Ovary (tissue), 3 donors: Measurements from ENCODE around the gene ST3GAL3.

Experiments
- EP300 ChIP-seq: sonication (generic); formaldehyde crosslinking; IDR thresholded peaks from one replicate; pipeline ENCODE4 v1.6.1; 2017; ENCODE audit warnings: antibody characterized with exemption
- POLR2A ChIP-seq: fragments of 450-650 bp; IDR thresholded peaks from one replicate; pipeline ENCODE4 v1.6.1; 2017; ENCODE audit warnings: antibody characterized with exemption, mild to moderate bottlenecking, moderate library complexity
- TF ChIP-seq, protein P1 (sequence below), 3 donors: fragments of 450-650 bp in 2 of 3; fragments of 200-600 bp in 1 of 3; IDR thresholded peaks; one replicate each; pipeline versions ENCODE4 v1.5.1 to v1.8.0; 2016 to 2022; ENCODE audit warnings: antibody characterized with exemption in 3 of 3, mild to moderate bottlenecking in 1 of 3
- donor health status: DM: no; HTN: no; CAD: no.

- TF ChIP-seq POLR2A (no peak), EP300 (no peak)
- TF ChIP-seq, protein P1, sequence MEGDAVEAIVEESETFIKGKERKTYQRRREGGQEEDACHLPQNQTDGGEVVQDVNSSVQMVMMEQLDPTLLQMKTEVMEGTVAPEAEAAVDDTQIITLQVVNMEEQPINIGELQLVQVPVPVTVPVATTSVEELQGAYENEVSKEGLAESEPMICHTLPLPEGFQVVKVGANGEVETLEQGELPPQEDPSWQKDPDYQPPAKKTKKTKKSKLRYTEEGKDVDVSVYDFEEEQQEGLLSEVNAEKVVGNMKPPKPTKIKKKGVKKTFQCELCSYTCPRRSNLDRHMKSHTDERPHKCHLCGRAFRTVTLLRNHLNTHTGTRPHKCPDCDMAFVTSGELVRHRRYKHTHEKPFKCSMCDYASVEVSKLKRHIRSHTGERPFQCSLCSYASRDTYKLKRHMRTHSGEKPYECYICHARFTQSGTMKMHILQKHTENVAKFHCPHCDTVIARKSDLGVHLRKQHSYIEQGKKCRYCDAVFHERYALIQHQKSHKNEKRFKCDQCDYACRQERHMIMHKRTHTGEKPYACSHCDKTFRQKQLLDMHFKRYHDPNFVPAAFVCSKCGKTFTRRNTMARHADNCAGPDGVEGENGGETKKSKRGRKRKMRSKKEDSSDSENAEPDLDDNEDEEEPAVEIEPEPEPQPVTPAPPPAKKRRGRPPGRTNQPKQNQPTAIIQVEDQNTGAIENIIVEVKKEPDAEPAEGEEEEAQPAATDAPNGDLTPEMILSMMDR (IDR thresholded peaks at IDR 0.05): no peak
Measured at GRCh38 chr1:43977376-43978263, 270.3 kb downstream of the ST3GAL3 start.
